SK-N-MC (cell line): ENCODE results near the gene POLE2.

Experiments
- DNase-seq: peaks from one replicate; pipeline ENCODE4 v3.0.0-alpha.2; 2011; ENCODE audit warnings: low read depth, low spot score
- H3K27ac ChIP-seq: fragments of 200-600 bp; sonication (generic); 2 replicates; pipeline ENCODE4 v1.5.1; 2016; ENCODE audit warnings: mixed run types
- H3K36me3 ChIP-seq: fragments of 200-600 bp; sonication (generic); 2 replicates; pipeline ENCODE4 v1.6.1; 2017; ENCODE audit warnings: antibody characterized with exemption, low read length, mixed read lengths; ENCODE audit not compliant: insufficient read depth
- H3K4me3 ChIP-seq: fragments of 200-600 bp; sonication (generic); 2 replicates; pipeline ENCODE4 v1.5.1; 2016
- H3K9ac ChIP-seq: fragments of 200-600 bp; sonication (generic); 2 replicates; pipeline ENCODE4 v1.8.0; 2017; ENCODE audit warnings: mixed run types, mixed read lengths; ENCODE audit not compliant: insufficient read length
- H3K9me3 ChIP-seq: fragments of 200-600 bp; sonication (generic); 2 replicates; pipeline ENCODE4 v1.6.1; 2017; ENCODE audit warnings: low read depth, mild to moderate bottlenecking, antibody characterized with exemption, low read length, moderate library complexity, mixed read lengths
- EZH2 ChIP-seq: fragments of 200-600 bp; sonication (generic); IDR thresholded peaks from one replicate; pipeline ENCODE4 v1.6.1; 2017; ENCODE audit warnings: antibody characterized with exemption
- FOXP2 ChIP-seq: optimal IDR thresholded peaks from 2 replicates; pipeline ENCODE3; 2011; ENCODE audit warnings: mild to moderate bottlenecking, moderate library complexity; ENCODE audit not compliant: insufficient read depth; ENCODE audit errors: extremely low read length, control extremely low read depth
- POLR2AphosphoS5 ChIP-seq: IDR thresholded peaks from 2 replicates; pipeline ENCODE4 v1.6.1; 2012; ENCODE audit warnings: mild to moderate bottlenecking, low read depth, low read length, borderline replicate concordance

Gene POLE2

GRCh38 chr14:49614196-49614595 lies 73.8 kb downstream of the POLE2 start:
- no peak overlapping the region for H3K4me3 ChIP-seq
- H3K27ac ChIP-seq = peak overlapping the region; percentile 45
- no peak overlapping the region for H3K9ac ChIP-seq
- DNase-seq = no peak
- no peaks in the 10 kb centered on the region for H3K9me3 ChIP-seq
- TF ChIP-seq EZH2 = no peak
- no peak for TF ChIP-seq POLR2AphosphoS5
- no peak for TF ChIP-seq FOXP2
- peaks cover 53% of the 10 kb centered on the region for H3K36me3 ChIP-seq

- Histone ChIP-seq H3K4me3 (no peak overlapping the region), H3K36me3 (peaks cover 45% of the 10 kb centered on the region), H3K27ac (peak overlapping the region; percentile 39), H3K9me3 (no peaks in the 10 kb centered on the region), H3K9ac (peak overlapping the region; percentile 6)
- no peak for DNase-seq
- TF ChIP-seq POLR2AphosphoS5 (no peak), FOXP2 (no peak), EZH2 (no peak)
Observed at GRCh38 chr14:49612671-49613070, 75.3 kb downstream of the POLE2 start.

GRCh38 chr14:49612251-49612650 lies 75.8 kb downstream of the POLE2 start:
- Histone ChIP-seq H3K9ac (peak overlapping the region; percentile 37), H3K27ac (peak overlapping the region; percentile 39), H3K4me3 (no peak overlapping the region), H3K36me3 (peaks cover 45% of the 10 kb centered on the region), H3K9me3 (no peaks in the 10 kb centered on the region)
- TF ChIP-seq POLR2AphosphoS5 (no peak), FOXP2 (no peak), EZH2 (no peak)
- no peak for DNase-seq

GRCh38 chr14:49607583-49607982 lies 80.4 kb downstream of the POLE2 start:
- Histone ChIP-seq H3K9ac (no peak overlapping the region), H3K9me3 (no peaks in the 10 kb centered on the region), H3K36me3 (peaks cover 49% of the 10 kb centered on the region), H3K27ac (no peak overlapping the region), H3K4me3 (no peak overlapping the region)
- no peak for DNase-seq
- TF ChIP-seq FOXP2 (no peak), POLR2AphosphoS5 (no peak), EZH2 (no peak)

GRCh38 chr14:49598485-49599300 lies 89.3 kb downstream of the POLE2 start, which contains the start of gene LRR1:
LRR1 (plus strand) TSS chr14:49598940; CDS start chr14:49599021, 81 bp downstream.
- Histone ChIP-seq H3K4me3 (peak within 1 kb of the TSS; percentile 100), H3K9me3 (no peaks in the 10 kb centered on the region), H3K9ac (peak within 1 kb of the TSS; percentile 94), H3K36me3 (peaks cover 12% of the 10 kb centered on the region), H3K27ac (peak within 1 kb of the TSS; percentile 94)
- TF ChIP-seq POLR2AphosphoS5 (peak; percentile 89), EZH2 (no peak), FOXP2 (peak; percentile 31)
- DNase-seq = no peak

- TF ChIP-seq POLR2AphosphoS5 (no peak), EZH2 (no peak), FOXP2 (no peak)
- Histone ChIP-seq H3K4me3 (peak overlapping the region; percentile 100), H3K9ac (peak overlapping the region; percentile 94), H3K36me3 (peaks cover 10% of the 10 kb centered on the region), H3K9me3 (no peaks in the 10 kb centered on the region), H3K27ac (peak overlapping the region; percentile 94)
- no peak for DNase-seq
Observed at GRCh38 chr14:49598189-49598484, 89.9 kb downstream of the POLE2 start.

GRCh38 chr14:49594347-49595091 lies 93.5 kb downstream of the POLE2 start:
- H3K27ac ChIP-seq = no peak overlapping the region
- no peak for DNase-seq
- H3K4me3 ChIP-seq = no peak overlapping the region
- H3K36me3 ChIP-seq = no peaks in the 10 kb centered on the region
- no peaks in the 10 kb centered on the region for H3K9me3 ChIP-seq
- TF ChIP-seq EZH2 (no peak), FOXP2 (no peak), POLR2AphosphoS5 (no peak)
- no peak overlapping the region for H3K9ac ChIP-seq
